K562 treated with DMSO at 1 percent for 24 hours (cell line): Measurements from ENCODE around the gene GCH1. TPM values are rescaled to one million over a fixed set of nuclear protein-coding genes. Genes with fewer than 3 reads are reported as not detected.

Source experiments
- total RNA-seq: library from RNA; unstranded; fragments of 300-600 nt; gene quantifications from 2 replicates; pipeline ENCODE4 v1.2.3, GENCODE V29; 2022; ENCODE audit warnings: low read depth; ENCODE audit not compliant: insufficient read depth

The GCH1 gene
- 11.6 and 11.9 TPM in 2 replicates for total RNA-seq

GRCh38 chr14:54902521-54903420, at the start of gene GCH1:
Gene GCH1 (minus strand): TSS chr14:54902826. CDS start chr14:54902663, 163 bp downstream.

Other genes starting within 250 kb of the GCH1 start
- gene WDHD1, start 124.3 kb upstream of the GCH1 start, total RNA-seq, result 8.5 and 9.4 TPM in 2 replicates
- 3.4 and 4.2 TPM in 2 replicates for gene SOCS4, start 124.4 kb upstream of the GCH1 start, total RNA-seq
- gene MAPK1IP1L, start 148.8 kb upstream of the GCH1 start, total RNA-seq, result 40.3 and 48.6 TPM in 2 replicates
- gene LGALS3, start 226.4 kb upstream of the GCH1 start, total RNA-seq, result 13.1 and 17.5 TPM in 2 replicates